CD8-positive, alpha-beta memory T cell (primary cell): ENCODE results near the gene TSPAN18. TPM values are rescaled to one million over a fixed set of nuclear protein-coding genes. Genes with fewer than 3 reads are reported as not detected.

Source experiments
- CTCF ChIA-PET: fragments of 350-600 bp; sonication (Branson Sonifier 250); formaldehyde crosslinking; loops from one replicate; lab custom pipeline; 2021; ENCODE audit warnings: antibody characterized with exemption; lab: Charles Lee
- POLR2A ChIA-PET: fragments of 350-600 bp; sonication (Branson Sonifier 250); formaldehyde crosslinking; loops from one replicate; lab custom pipeline; 2021; ENCODE audit warnings: antibody characterized with exemption; lab: Charles Lee
- DNase-seq, 5 donors: peaks; one replicate each; pipeline versions ENCODE4 v3.0.0 to v3.0.0-alpha.2; 2020 to 2022; ENCODE audit warnings: mixed read lengths in 1 of 5
- H3K27ac ChIP-seq: one replicate; pipeline ENCODE4 v1.7.0; 2013; ENCODE audit warnings: low read depth, mild to moderate bottlenecking, low read length, moderate library complexity
- H3K27me3 ChIP-seq: 2 replicates; pipeline ENCODE4 v1.7.0; 2013; ENCODE audit warnings: low read length, mild to moderate bottlenecking; ENCODE audit not compliant: insufficient read depth, poor library complexity, severe bottlenecking
- H3K36me3 ChIP-seq: 2 replicates; pipeline ENCODE4 v1.7.0; 2013; ENCODE audit warnings: mild to moderate bottlenecking, low read length, moderate library complexity; ENCODE audit not compliant: insufficient read depth
- H3K4me1 ChIP-seq: 2 replicates; pipeline ENCODE4 v1.7.0; 2013; ENCODE audit warnings: mild to moderate bottlenecking, low read length, moderate library complexity; ENCODE audit not compliant: insufficient read depth
- H3K4me3 ChIP-seq: 2 replicates; pipeline ENCODE4 v1.7.0; 2013; ENCODE audit warnings: mild to moderate bottlenecking, low read length
- H3K9me3 ChIP-seq: 2 replicates; pipeline ENCODE4 v1.7.0; 2013; ENCODE audit warnings: mild to moderate bottlenecking, low read length
- H3K27ac Mint-ChIP-seq, 8 donors: one replicate each; pipeline ENCODE4 v1.8.0; 2020 to 2021; ENCODE audit warnings: mixed read lengths in 8 of 8, mild to moderate bottlenecking in 6 of 8, inconsistent platforms in 3 of 8, moderate library complexity in 3 of 8
- H3K27me3 Mint-ChIP-seq, 2 donors: one replicate each; pipeline ENCODE4 v1.8.0; 2020 to 2021; ENCODE audit warnings: mixed read lengths in 2 of 2, mild to moderate bottlenecking in 1 of 2, moderate library complexity in 1 of 2
- H3K36me3 Mint-ChIP-seq, 3 donors: one replicate each; pipeline ENCODE4 v1.8.0; 2020 to 2021; ENCODE audit warnings: mixed read lengths in 3 of 3, inconsistent platforms in 1 of 3, mild to moderate bottlenecking in 1 of 3
- H3K4me1 Mint-ChIP-seq, 3 donors: one replicate each; pipeline ENCODE4 v1.8.0; 2020 to 2021; ENCODE audit warnings: mixed read lengths in 3 of 3, inconsistent platforms in 1 of 3, mild to moderate bottlenecking in 1 of 3
- H3K4me3 Mint-ChIP-seq, 7 donors: one replicate each; pipeline ENCODE4 v1.8.0; 2020 to 2021; ENCODE audit warnings: mixed read lengths in 7 of 7, mild to moderate bottlenecking in 6 of 7, moderate library complexity in 4 of 7, inconsistent platforms in 2 of 7
- H3K9me3 Mint-ChIP-seq, 5 donors: one replicate each; pipeline ENCODE4 v1.8.0; 2020 to 2022; ENCODE audit warnings: mixed read lengths in 5 of 5, mild to moderate bottlenecking in 3 of 5, moderate library complexity in 2 of 5, inconsistent platforms in 1 of 5
- polyA plus RNA-seq: library from polyadenylated mRNA; unstranded; fragments of 300-500 nt; fragmentation: Illumina TruSeq; gene quantifications from one replicate; pipeline ENCODE4 v1.2.3, GENCODE V29; 2021
- total RNA-seq, 2 experiments: library from RNA; stranded (reverse); gene quantifications; one replicate each; pipeline ENCODE4 v1.2.3, GENCODE V29; 2021

The TSPAN18 gene
- total and polyA plus RNA-seq, 3 experiments from 2014 or later, result 0.60 to 15.1 (median 1.2) TPM

DNA sequence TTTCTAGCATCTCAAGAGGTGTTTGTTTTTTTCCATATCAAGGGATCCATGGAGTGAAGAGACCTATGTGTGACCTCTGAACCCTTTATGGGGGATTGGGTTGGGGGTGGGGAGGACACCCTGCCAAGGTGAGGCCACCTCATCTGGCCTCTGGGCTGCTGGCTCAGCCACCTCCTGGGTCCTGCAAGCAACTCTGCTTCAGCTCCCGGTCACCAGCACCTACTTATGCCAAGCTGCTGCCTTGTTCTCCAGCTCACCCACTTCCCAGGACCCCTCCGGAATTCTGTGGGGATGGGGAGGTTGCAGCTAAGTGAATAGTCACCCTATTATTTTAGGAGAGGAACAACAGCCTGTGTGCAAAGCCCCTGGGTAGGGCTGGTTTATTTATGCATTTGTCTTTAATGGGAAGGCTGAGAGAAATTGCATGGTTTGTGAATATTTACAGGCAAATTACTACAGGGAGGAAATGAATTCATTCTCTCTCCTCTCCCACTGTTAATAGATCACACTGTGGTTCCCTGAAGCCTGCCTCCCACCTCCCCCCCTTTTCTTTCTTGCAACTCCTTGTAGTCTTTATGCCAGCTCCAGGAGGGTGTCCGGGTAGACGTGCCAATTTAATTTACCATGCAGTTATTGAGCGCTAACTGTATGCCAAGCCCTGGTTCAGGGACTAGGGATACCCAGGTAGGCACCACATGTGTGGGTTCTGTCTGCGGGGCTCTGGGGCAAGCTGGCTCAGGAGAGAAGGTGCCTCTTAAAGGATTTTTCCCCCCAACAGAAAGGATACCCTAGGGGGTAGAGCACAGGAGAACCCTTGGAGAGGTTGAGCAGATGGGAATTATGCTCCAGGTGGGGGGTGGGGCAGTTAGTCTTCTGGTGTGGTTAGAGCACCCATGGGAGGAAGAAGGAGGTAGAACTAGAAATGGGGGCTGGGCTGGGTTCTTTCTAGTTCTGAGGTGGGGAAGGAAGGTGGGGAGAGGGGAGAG, 50.7 kb downstream of the TSPAN18 start:
- POLR2A ChIA-PET, result interaction anchor here (0.7 kb wide), 1 partner anchor 28 kb away, joined by 4 read pairs; no protein-coding TSS in a partner anchor
- H3K4me3 ChIP-seq, result no peak overlapping the region
- H3K36me3 ChIP-seq, result no peaks in the 10 kb centered on the region
- H3K27me3 ChIP-seq, result no peaks in the 10 kb centered on the region
- no peaks in the 10 kb centered on the region for H3K4me1 ChIP-seq
- CTCF ChIA-PET, result interaction anchor here (1.8 to 3.1 kb wide), 4 partner anchors 11 to 156 kb away, joined by 3 to 14 read pairs (median 10); no protein-coding TSS in a partner anchor
- H3K4me1 Mint-ChIP-seq, result peaks cover 0 to 7% (median 6%) of the 10 kb centered on the region in 3 donors
- H3K27ac Mint-ChIP-seq, result peak overlapping the region in 1 of 8 donors; percentile 93
- no peaks in the 10 kb centered on the region for H3K9me3 Mint-ChIP-seq
- H3K36me3 Mint-ChIP-seq, result no peaks in the 10 kb centered on the region
- no peak overlapping the region for H3K4me3 Mint-ChIP-seq
- no peak overlapping the region for H3K27ac ChIP-seq
- H3K27me3 Mint-ChIP-seq, result no peaks in the 10 kb centered on the region
- H3K9me3 ChIP-seq, result no peaks in the 10 kb centered on the region
- no peak for DNase-seq

- CTCF ChIA-PET, result interaction anchor here (3.1 kb wide), 1 partner anchor 133 kb away, joined by 10 read pairs; no protein-coding TSS in a partner anchor
- no peak overlapping the region for H3K27ac ChIP-seq
- H3K4me3 ChIP-seq, result no peak overlapping the region
- Mint-ChIP-seq H3K27me3 (peaks cover 0 to 2% of the 10 kb centered on the region in 2 donors), H3K4me3 (no peak overlapping the region), H3K4me1 (peaks cover 0 to 7% (median 6%) of the 10 kb centered on the region in 3 donors), H3K36me3 (peaks cover 0 to 1% (median 0%) of the 10 kb centered on the region in 3 donors), H3K27ac (no peak overlapping the region), H3K9me3 (no peaks in the 10 kb centered on the region)
- DNase-seq, result no peak
- H3K36me3 ChIP-seq, result no peaks in the 10 kb centered on the region
- H3K27me3 ChIP-seq, result no peaks in the 10 kb centered on the region
- H3K4me1 ChIP-seq, result no peaks in the 10 kb centered on the region
- POLR2A ChIA-PET, result no interaction called here
- no peaks in the 10 kb centered on the region for H3K9me3 ChIP-seq
Observed at GRCh38 chr11:44778195-44779100, 51.7 kb downstream of the TSPAN18 start.

DNA sequence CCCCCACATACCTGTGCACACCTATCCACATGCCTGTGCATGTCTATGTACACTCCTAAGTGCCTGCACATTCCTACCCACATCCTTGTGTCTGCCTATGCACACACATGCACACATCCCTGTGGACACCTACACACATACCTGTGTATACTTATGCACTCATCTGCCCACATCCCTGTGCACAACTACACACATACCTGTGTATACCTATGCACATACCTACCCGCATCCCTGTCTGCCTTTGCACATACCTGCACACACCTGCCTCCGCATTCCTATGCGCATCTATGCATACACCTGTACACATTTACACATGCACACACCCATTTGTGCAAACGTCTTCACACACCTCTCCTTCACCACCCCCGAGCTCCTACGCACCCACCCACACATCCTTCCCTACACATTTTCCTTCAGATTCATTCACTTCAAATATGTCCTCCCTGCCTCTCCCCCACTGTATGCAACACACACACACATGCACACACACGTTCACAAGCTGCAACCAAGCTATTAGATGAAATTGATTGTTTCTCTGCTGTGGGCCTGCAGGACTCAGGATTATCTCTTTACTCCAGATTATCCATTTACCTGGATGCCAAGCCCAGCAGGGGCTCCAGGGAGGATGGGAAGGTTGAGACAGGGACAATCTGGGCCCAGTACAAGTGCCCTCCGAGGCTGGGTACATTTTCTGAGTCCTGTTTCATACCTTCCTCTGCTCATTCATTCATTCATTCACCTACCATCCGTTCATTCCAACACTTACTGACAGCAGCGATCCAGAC, 53.2 kb downstream of the TSPAN18 start:
- Mint-ChIP-seq H3K4me1 (peaks cover 0 to 8% (median 6%) of the 10 kb centered on the region in 3 donors), H3K27me3 (peaks cover 0 to 3% of the 10 kb centered on the region in 2 donors), H3K36me3 (peaks cover 0 to 1% (median 0%) of the 10 kb centered on the region in 3 donors), H3K27ac (peak overlapping the region in 1 of 8 donors; percentile 62), H3K9me3 (no peaks in the 10 kb centered on the region), H3K4me3 (no peak overlapping the region)
- no peak overlapping the region for H3K4me3 ChIP-seq
- no peaks in the 10 kb centered on the region for H3K27me3 ChIP-seq
- H3K4me1 ChIP-seq, result no peaks in the 10 kb centered on the region
- H3K27ac ChIP-seq, result no peak overlapping the region
- CTCF ChIA-PET, result no interaction called here
- H3K36me3 ChIP-seq, result no peaks in the 10 kb centered on the region
- POLR2A ChIA-PET, result no interaction called here
- DNase-seq, result no peak
- no peaks in the 10 kb centered on the region for H3K9me3 ChIP-seq

GRCh38 chr11:44780940-44781631, 54.3 kb downstream of the TSPAN18 start:
- peaks cover 0 to 3% of the 10 kb centered on the region in 2 donors for H3K27me3 Mint-ChIP-seq
- Histone ChIP-seq H3K36me3 (no peaks in the 10 kb centered on the region), H3K9me3 (no peaks in the 10 kb centered on the region), H3K4me1 (no peaks in the 10 kb centered on the region), H3K27me3 (no peaks in the 10 kb centered on the region), H3K27ac (no peak overlapping the region), H3K4me3 (no peak overlapping the region)
- DNase-seq, result no peak
- no peak overlapping the region for H3K4me3 Mint-ChIP-seq
- CTCF ChIA-PET, result interaction anchor here (1.2 kb wide), 1 partner anchor 50 kb away, joined by 3 read pairs; no protein-coding TSS in a partner anchor
- POLR2A ChIA-PET, result no interaction called here
- peaks cover 0 to 1% (median 0%) of the 10 kb centered on the region in 3 donors for H3K36me3 Mint-ChIP-seq
- no peaks in the 10 kb centered on the region for H3K9me3 Mint-ChIP-seq
- H3K4me1 Mint-ChIP-seq, result peaks cover 0 to 6% (median 0%) of the 10 kb centered on the region in 3 donors
- peak overlapping the region in 1 of 8 donors; percentile 55 for H3K27ac Mint-ChIP-seq

GRCh38 chr11:44781655-44782054, 54.9 kb downstream of the TSPAN18 start:
- H3K9me3 Mint-ChIP-seq, result no peaks in the 10 kb centered on the region

GRCh38 chr11:44782478-44782877, 55.7 kb downstream of the TSPAN18 start:
- Mint-ChIP-seq H3K9me3 (no peaks in the 10 kb centered on the region), H3K4me3 (no peak overlapping the region), H3K27me3 (peaks cover 0 to 3% of the 10 kb centered on the region in 2 donors), H3K27ac (no peak overlapping the region), H3K36me3 (peaks cover 0 to 1% (median 0%) of the 10 kb centered on the region in 3 donors), H3K4me1 (peaks cover 0 to 6% (median 0%) of the 10 kb centered on the region in 3 donors)
- Histone ChIP-seq H3K4me3 (no peak overlapping the region), H3K36me3 (no peaks in the 10 kb centered on the region), H3K27ac (no peak overlapping the region), H3K9me3 (no peaks in the 10 kb centered on the region), H3K27me3 (no peaks in the 10 kb centered on the region), H3K4me1 (no peaks in the 10 kb centered on the region)
- POLR2A ChIA-PET, result no interaction called here
- CTCF ChIA-PET, result no interaction called here
- no peak for DNase-seq

More at GRCh38 chr11:44781655-44782054, 54.9 kb downstream of the TSPAN18 start:
- Mint-ChIP-seq H3K4me1 (peaks cover 0 to 6% (median 0%) of the 10 kb centered on the region in 3 donors), H3K4me3 (no peak overlapping the region), H3K27me3 (peaks cover 0 to 3% of the 10 kb centered on the region in 2 donors), H3K27ac (peak overlapping the region in 1 of 8 donors; percentile 55), H3K36me3 (peaks cover 0 to 1% (median 0%) of the 10 kb centered on the region in 3 donors)
- ChIA-PET CTCF (interaction anchor here (1.2 kb wide), 1 partner anchor 50 kb away, joined by 3 read pairs; no protein-coding TSS in a partner anchor), POLR2A (no interaction called here)
- DNase-seq, result no peak
- no peaks in the 10 kb centered on the region for H3K36me3 ChIP-seq
- H3K4me1 ChIP-seq, result no peaks in the 10 kb centered on the region
- H3K27ac ChIP-seq, result no peak overlapping the region
- H3K27me3 ChIP-seq, result no peaks in the 10 kb centered on the region
- no peaks in the 10 kb centered on the region for H3K9me3 ChIP-seq
- no peak overlapping the region for H3K4me3 ChIP-seq

GRCh38 chr11:44784436-44784760, 57.6 kb downstream of the TSPAN18 start:
- no peak overlapping the region for H3K4me3 ChIP-seq
- CTCF ChIA-PET, result no interaction called here

More at GRCh38 chr11:44784436-44784760, 57.6 kb downstream of the TSPAN18 start:
- Histone ChIP-seq H3K9me3 (no peaks in the 10 kb centered on the region), H3K27ac (no peak overlapping the region), H3K27me3 (no peaks in the 10 kb centered on the region), H3K4me1 (no peaks in the 10 kb centered on the region), H3K36me3 (no peaks in the 10 kb centered on the region)
- H3K27me3 Mint-ChIP-seq, result peaks cover 0 to 3% of the 10 kb centered on the region in 2 donors
- peaks cover 0 to 1% (median 1%) of the 10 kb centered on the region in 3 donors for H3K36me3 Mint-ChIP-seq
- peaks cover 0 to 6% (median 0%) of the 10 kb centered on the region in 3 donors for H3K4me1 Mint-ChIP-seq
- no peaks in the 10 kb centered on the region for H3K9me3 Mint-ChIP-seq
- peak overlapping the region in 1 of 7 donors; percentile 7 for H3K4me3 Mint-ChIP-seq
- no peak overlapping the region for H3K27ac Mint-ChIP-seq
- no peak for DNase-seq
- POLR2A ChIA-PET, result no interaction called here
